NAMALWA (cell line): ENCODE results near the gene ATP5PD.

Experiments
- DNase-seq: peaks from one replicate; pipeline ENCODE4 v3.0.0-alpha.2; 2015; ENCODE audit warnings: low spot score

The ATP5PD gene

DNA sequence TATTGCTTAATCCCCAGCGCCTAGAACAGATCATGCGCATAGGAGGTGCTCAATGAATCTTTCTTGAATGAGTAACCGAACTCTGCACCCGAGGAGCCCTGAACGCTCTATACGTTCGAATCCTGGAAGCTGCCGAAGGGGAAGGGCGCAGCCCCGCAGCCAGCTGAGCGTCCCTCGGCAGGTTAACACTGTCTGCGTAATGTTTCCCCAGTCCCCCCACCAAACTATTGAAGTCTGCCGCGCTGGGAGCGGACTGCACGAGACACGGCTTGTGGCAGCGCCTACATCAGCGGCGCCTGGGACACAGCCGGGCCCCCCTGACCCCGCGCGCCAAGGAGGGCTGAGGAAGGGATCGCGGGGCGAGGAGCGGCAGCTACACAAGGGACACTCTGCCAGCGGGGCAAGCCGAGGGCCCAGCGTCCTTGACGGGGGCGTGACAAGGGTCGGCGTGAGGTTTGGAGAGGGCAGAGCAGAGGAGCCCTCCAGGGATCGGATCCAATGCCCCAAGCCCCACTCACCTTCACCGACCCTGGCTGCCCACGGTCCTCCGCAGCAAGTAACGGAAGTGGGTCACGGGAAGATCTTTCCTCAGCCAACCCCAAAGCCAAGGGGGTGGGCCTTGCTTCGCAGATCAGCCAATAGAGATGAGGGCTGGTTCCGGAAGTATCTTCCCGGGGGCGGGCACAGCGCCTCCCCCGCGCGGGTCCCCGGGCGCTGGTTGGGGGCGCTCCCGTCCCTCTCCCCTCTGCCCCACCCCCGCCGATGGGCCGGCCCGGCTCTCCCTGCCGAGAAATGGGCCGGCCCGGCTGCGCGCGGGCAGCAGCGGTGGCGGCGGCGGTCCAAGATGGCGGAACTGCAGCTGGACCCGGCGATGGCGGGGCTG is at the start of gene ATP5PD, which contains the start of gene KCTD2:
Gene ATP5PD, minus strand, starts transcription at position 563 of the 883 bp plus-strand sequence. CDS start 4,319 bp downstream, outside the sequence.
Gene KCTD2, plus strand, starts transcription at position 819 of the 883 bp plus-strand sequence. Its CDS starts 26 bp downstream, at position 845.
- DNase-seq: peak; percentile 97

DNA sequence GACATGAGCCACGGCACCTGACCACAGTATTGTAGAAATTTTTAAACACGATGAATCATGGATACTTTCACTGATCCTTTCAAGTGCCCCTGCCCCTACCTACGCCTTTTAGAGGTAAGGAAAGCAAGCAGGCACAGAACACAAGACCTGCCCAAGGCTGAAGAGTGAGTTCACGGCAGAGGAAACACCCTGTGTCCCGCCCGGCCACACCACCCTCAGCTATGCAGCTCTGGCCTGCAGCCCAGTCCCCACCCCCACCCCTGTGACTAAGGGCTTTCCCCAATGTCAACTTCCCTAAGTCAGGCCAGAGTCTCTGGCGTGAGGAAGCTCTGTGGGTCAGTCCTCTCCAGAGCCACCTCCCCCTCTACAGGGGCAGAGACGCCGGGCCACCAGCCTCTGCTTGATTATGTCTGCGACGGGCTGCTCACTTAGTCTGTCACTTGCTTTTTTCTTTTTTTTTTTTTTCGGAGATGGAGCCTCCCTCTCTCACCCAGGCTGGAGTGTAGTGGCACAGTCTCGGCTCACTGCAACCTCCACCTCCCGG is 49.4 kb upstream of the ATP5PD start:
- no peak for DNase-seq

DNA sequence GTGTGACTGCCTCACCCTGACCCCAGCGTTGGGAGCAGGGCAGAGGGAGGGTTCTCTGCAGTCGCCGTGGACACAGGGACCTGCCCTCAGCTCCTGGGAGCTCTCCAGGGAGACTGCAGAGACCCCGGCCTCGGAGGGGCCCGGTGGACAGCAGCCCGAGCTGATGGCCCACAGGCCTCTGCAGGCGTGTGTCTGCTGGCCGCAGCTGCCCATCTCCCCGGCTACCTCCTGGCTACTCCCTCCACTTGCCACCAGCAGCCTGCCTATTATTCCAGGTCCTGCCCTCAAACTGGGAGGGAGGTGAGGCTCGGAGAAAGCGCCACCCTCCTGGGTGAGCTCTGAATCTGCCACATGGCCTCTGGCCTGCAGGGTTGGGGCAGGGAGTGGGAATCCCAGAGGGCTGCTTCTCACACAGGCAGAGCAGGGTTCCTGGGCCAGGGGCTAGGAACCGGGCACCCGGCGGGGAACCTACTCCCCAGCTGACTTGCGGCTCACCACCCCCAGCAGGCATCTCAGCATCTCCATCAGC is 48.2 kb upstream of the ATP5PD start:
- no peak for DNase-seq

DNA sequence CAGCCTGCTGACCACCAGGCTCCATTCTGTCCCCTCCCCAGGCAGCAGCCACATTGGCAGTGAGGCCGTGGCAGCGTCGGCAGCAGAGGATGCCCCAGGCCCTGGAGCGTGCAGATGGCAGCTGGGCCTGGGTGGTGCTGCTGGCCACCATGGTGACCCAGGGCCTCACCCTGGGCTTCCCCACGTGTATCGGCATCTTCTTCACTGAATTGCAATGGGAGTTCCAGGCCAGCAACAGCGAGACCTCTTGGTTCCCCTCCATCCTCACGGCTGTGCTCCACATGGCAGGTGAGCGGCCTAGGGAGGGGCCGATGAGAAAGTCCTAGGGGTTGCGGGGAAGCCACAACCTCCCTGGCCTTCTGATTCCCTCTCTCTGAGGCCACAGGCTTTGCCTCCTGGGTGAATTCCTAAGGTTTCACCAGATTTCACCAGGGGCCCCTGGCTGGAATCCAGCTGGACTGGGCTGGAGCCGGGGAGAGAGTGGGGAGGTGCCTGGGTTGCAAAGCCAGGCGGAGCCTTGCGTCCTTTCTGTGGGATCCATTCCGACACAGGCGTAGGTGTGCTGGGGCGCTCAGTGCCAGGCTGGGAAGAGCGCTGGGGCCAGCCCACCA is 46.9 kb upstream of the ATP5PD start:
- no peak for DNase-seq

DNA sequence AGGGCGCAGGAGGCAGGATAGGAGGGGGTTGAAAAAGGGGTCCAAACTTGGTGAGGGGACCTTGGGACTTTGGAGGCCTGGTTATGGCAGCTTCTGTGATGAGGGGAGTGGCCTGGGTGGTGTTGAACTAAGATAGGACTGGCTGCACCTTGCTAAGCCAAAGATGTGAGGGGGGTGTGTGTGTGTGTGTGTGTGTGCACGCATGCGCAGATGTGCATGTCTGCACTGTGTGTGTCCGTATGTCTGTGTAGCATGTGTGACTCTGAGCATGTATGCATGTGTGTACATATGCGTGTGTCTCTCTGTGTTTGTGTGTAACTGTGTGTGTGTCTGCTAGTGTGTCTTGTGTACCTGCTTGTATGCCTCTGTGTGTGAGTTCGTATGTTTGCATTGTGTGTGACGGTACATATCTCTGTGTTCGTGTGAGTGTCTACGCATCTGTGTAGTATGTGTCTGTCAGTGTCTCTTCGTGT is 45.1 kb upstream of the ATP5PD start:
- DNase-seq: no peak

DNA sequence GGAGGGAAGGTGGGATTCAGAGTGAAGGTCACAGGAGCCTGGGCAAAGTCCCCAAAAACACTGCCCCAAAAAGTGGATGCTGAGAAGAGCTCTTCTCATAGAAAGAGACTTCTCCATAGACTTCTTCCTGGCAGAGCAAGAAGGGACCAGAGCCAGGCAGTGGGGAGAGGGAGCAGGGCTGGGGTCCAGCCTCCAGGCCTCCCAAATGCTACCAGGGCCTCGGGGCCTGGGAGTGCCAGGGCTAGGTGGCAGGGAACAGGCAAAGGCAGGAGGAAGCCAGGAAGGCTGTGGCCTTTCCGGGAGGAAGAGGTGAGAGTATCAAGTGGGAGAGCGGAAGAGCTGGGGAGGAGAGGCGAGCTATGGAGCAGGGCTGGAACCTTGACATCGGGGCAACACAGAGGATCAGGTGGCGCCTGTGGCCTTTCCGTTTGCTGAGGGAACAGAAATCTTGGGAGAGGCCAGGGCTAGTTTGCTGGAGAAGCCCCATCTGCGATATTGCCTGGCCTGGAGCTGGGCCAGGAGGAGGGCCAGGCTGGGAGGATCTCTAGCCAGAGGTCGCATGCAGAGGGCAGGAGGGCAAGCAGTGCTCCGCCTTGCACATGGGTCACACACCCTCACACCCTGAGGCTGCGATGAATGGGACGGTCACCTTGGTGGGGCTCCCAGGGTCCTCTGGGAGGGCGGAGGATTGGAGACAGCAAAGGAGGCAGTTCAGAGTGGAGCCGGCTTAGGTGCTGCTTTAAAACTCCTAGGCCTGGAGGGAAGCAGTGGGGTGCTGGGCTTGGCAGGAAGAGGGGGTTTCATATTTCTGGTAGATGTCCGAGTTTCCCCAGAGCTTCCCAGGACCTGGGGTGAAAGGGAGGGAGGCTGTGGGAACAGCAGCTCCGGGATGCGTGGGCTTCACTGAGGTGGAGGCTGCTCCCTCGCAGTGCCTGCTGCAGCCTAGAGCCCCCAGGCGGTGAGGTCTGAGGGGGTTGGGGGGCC is 44.4 kb upstream of the ATP5PD start:
- no peak for DNase-seq

DNA sequence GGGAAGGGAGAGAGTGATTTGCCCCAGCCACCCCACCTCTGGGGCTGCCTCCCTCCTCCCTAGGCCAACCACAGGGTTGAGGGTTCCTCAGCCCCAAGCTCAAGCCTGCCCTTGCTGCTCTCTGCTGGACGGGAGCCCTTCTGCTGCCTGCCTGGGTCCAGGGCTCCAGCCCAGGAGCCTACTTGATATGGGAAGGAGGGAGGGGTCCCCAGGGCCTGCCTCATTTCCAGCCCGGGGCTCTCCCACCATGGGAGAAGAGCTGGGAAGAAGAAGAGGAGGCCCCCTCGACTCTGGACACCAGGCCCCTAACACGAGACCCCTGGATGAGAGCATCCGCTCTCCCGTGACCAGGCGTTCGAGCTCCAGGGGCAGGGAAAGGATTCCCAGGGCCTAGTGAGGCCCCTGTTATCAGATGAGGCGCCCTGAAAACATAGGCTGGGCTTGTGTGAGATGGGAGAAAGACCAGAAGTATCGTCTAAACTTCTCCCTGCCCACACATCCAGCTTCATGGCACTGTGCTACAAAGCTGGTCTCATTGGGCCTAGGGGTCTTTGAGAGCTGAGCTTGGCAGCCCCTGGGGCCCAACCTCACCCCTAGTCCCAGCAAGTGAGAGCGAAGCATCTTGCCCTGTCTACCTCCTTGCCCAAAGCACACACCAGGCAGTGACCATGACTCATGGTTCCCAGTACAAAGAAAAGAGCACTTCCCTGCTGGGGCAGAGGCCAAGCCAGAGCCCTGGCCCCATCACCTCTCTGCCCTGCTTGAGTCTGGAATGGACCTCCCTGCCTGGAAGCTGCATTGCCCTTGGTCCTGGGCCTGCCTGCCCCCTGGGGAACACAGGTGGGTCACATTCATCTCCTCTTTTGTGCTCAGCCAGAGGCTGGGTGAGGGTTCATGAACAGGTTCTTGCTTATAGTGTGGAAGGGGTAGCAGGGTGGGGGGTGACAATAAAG is 42.0 kb upstream of the ATP5PD start:
- DNase-seq: no peak

DNA sequence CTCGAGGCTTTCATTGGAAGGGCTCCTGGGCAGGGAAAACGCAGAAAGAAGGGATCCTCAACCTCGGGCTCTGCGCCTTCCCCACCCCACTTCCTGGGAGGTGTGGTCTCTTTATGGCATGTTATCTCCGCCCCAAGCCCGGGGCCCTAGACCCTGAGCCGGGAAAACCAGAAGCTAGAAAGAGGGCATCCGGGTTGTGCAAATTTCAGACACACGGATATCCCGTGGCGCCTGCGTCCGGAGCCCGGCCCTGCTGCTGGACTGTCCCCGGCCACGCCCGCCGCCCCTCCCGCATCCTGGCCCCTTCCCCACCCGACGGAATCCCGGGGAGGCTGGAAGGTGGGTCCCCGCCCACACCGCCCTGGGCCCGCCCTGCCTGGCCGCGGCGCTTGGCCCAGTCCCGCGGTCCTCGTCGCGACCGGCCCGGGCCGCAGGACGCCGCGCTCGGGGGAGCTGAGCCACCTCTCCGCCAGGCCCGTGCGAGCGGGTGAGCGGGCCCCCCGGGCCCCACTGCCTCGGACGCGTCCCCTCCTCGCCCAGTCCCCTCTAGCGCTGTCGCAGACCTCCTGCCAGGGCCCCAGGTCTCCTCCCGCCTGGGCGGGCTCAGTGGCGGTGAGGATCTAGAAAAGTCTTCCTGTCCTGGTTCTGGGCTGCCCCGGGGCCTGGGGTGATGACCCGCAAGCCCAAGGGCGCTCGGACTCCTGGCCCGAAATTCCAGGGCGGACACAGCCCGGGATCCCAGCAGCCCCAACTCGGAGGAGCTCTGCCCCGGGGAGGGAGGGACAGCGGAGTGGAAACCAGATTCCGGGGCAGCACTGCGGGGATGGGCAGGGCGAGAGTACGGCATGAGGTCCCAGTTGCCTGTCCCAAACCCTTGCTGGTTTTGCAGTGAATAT is 41.0 kb upstream of the ATP5PD start, which contains the start of gene SLC16A5:
Gene SLC16A5, plus strand, starts transcription at position 397 of the 896 bp plus-strand sequence. CDS start 5,683 bp downstream, outside the sequence.
- no peak for DNase-seq

DNA sequence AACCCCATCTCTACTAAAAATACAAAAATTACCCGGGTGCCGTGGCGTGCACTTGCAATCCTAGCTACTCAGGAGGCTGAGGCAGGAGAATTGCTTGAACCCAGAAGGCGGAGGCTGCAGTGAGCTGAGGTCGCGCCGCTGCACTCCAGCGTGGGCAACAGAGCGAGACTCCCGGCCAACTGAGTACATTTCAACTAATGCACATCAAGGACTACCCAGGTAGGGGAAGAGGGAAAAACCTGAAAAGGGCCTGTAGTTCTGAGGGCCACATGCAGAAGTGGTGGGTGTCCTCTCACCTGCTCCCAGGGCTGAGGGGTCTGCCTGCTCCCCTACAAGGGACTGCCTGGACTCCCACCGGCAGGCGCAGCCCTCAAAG is 40.4 kb upstream of the ATP5PD start:
- DNase-seq: no peak

DNA sequence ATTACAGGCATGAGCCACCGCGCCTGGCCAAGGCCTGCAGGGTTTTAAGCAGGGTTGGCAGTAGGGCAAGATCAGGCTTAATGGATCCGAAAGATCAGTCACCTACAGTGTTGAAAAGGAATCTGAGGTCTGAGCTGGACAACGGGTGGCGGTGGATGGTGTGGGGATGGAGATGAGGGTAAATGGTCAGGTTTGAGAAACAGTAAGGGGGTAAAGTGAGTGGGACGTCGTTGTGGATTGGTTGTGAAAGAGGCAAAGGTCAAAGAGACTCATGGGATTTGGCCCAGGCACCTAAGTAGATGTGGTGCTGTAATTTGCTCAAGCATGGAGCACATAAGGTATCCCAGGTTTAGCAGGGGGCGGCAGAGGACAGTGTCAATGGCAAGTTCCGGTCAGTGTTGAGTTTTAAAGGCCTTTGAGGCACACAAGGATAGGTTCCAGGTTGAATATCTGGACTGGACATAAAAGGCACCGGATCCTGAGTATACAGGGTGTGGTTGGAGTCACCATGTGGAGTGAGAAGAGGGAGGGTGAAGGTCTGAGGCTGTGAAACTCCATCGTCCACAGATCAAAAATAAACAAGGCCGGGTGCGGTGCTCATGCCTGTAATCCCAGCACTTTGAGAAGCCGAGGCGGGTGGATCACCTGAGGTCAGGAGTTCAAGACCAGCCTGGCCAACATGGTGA is 39.9 kb upstream of the ATP5PD start:
- DNase-seq: no peak

DNA sequence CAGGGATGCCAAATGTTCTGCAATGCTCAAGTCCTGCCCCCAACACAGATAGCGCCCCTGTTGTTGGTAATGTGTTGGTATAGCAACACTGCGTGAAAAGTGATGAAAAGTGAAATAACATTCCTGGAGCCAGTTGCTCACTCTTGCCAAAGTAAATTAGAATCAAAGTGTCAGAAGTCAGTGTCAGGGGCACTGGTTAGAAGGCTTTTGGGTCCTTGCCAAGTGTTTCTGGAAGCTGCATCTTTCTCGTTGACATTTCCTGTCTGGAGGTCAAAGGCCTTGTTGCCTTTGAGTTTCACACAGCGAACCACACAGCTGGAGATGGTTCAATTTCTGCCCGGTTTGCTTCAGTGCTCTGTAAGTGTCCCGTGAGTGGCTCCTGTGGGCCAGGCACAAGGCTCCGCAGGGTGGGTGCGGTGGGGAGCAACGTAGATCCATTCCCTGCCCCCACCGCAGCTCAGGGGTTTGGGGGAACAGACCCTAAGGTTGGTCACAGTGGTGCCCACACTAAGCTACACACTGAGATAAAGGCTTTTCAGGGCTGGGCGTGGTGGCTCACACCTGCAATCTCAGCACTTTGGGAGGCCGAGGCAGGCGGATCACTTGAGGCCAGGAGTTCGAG is 37.4 kb upstream of the ATP5PD start:
- no peak for DNase-seq

DNA sequence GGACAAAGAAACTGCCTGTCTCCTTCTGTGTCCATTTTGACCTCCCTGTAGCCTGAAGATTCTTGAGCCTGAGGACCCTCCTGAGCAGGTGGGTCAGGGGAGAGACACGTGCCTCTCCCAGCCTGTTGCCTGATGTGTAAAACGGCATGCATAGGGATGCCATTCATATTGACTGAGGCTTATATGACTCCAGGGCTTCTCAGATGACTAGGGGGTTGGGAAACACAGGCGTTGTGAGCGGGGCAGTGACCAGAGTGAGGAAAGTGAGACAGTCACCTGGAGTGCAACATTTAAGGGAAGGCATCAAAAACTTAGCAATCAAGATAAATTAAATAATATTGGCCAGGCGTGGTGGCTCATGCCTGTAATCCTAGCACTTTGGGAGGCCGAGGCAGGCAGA is 35.9 kb upstream of the ATP5PD start:
- no peak for DNase-seq

DNA sequence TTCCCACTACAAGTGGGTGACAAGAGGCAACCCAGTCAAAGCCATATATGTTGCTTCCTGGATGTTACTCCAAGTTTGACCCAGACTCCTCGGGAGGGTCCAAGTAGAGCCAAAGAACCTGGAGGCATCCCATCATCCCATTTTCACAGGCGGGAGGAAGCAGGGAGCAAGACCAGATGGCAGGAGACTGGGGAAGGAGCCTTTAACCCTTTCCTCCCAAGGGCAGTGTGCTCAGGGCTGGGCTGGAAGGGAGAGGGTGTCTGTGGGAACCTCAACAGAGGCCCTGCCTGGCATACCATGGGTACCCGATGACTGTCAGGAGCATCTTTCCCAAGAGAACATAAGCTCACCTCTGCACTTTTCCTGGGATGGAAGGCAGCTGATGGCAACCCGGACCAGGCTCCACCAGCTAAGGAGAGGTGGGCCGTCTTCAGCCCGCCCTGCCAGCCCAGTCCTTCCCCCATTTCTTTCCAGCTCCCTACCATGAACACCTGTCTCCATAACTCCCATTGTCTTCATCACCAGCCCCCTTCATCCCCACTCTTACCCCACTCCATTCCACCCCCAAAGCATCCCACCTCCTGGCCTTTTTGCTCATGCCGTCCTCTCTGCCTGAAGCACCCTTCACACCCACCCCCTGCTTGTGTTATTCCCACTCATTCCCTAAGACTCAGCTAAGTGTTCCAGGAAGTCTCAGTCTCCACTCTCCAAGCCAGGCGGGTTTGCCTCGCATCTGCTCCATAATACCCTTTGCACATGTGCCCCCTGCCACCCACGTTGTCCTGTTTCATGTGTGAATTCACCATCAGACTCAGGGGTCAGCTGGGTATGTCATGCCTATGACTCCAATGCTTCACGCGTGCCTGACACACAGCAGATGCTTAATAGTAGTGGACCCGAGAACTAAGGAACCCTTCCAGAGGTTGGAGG is 35.1 kb upstream of the ATP5PD start:
- no peak for DNase-seq

DNA sequence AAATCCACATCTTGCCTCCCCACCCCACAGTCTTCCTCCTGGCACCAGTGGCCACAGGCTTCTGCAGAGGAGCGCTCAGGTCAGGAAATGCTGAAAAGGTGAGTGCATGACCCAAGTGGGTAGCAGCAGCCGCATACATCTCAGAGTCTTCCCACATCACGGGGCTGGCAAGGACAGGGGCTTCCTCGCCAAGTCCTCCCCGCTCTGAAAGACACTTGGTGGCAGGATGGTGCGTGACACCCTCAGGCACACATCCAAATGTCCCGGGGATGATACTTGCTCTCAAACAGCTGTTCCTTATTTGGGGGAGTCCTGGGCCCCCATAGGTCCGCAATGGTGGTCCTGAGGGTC is 32.2 kb upstream of the ATP5PD start:
- DNase-seq: no peak

DNA sequence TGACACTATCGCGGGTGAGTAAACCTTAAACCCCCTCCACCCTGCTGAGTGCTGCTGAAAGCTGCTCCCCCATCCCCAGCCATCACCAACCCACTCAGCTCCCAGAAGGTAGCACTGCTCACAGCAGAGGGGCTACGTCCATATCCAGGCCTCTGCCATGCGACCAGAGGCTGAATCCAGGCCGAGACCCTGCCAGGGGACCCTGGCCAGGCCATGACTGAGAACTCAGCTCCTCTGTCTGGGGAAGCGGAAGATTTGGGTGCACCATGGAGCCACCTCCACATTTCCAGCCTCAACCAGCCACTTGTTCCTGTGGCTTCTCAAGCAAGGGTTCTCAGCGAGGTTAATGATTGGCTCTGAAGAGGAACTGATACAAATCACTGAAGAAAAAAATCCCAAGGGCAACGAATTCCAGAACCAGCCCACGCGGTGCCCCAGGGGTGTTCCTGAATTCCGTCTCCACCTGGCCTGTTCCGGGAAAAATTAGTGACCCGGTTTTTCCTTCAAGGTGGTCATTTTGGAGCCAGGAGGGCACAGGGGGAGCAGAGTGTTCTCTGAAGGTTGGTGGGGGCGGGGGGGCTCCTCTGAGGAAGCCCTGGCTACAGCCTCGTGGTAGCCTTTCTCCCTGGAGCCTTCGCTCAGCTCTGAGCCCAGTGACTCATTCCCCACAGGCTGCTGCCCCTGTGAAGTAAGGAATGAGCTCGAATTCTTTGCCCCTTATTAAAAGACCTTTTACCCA is 31.7 kb upstream of the ATP5PD start:
- DNase-seq: no peak
